Spleen (tissue), 11 donors: Measurements from ENCODE around the gene ZSCAN18. TPM values are rescaled to one million over a fixed set of nuclear protein-coding genes. Genes with fewer than 3 reads are reported as not detected.

ENCODE experiments used
- DNase-seq: peaks from one replicate; pipeline ENCODE4 v3.0.0-alpha.2; 2020
- H3K27ac ChIP-seq, 8 donors: fragments of 200-600 bp; sonication (generic) in 7 of 8; 1 replicate in 4 of 8; 2 replicates in 4 of 8; pipeline versions ENCODE4 v1.5.0 to v1.8.0; 2016 to 2021; ENCODE audit warnings: inconsistent platforms in 4 of 8, mild to moderate bottlenecking in 4 of 8, moderate library complexity in 1 of 8
- H3K27me3 ChIP-seq, 7 donors: fragments of 200-600 bp; sonication (generic) in 6 of 7; replicated peaks in 1 of 7; 1 replicate in 4 of 7; 2 replicates in 3 of 7; pipeline versions ENCODE4 v1.5.0 to v1.8.0; 2016 to 2021; ENCODE audit warnings: inconsistent platforms in 3 of 7, mild to moderate bottlenecking in 1 of 7
- H3K36me3 ChIP-seq, 6 donors: fragments of 200-600 bp; sonication (generic) in 5 of 6; 1 replicate in 4 of 6; 2 replicates in 2 of 6; pipeline versions ENCODE4 v1.5.0 to v1.8.0; 2016 to 2021; ENCODE audit warnings: inconsistent platforms in 2 of 6
- H3K4me1 ChIP-seq, 6 donors: fragments of 200-600 bp; sonication (generic) in 5 of 6; 1 replicate in 3 of 6; 2 replicates in 3 of 6; pipeline versions ENCODE4 v1.5.0 to v1.8.0; 2016 to 2021; ENCODE audit warnings: inconsistent platforms in 3 of 6
- H3K4me3 ChIP-seq, 8 donors: fragments of 200-600 bp; sonication (generic) in 7 of 8; 1 replicate in 4 of 8; 2 replicates in 4 of 8; pipeline versions ENCODE4 v1.5.0 to v1.8.0; 2016 to 2021; ENCODE audit warnings: inconsistent platforms in 4 of 8, mild to moderate bottlenecking in 4 of 8, moderate library complexity in 2 of 8
- H3K9me3 ChIP-seq, 8 donors: fragments of 200-600 bp; sonication (generic) in 7 of 8; 1 replicate in 4 of 8; 2 replicates in 4 of 8; pipeline versions ENCODE4 v1.5.0 to v1.8.0; 2016 to 2021; ENCODE audit warnings: inconsistent platforms in 4 of 8
- CTCF ChIP-seq, 11 experiments: fragments of 200-600 bp in 7 of 11; fragments of 450-650 bp in 4 of 11; sonication (generic) in 4 of 11; IDR thresholded peaks in 8 of 11; conservative IDR thresholded peaks in 3 of 11; 1 replicate in 7 of 11; 2 replicates in 4 of 11; pipeline versions ENCODE4 v1.4.0 to v1.8.0; 2016 to 2021; ENCODE audit warnings: antibody characterized with exemption in 11 of 11, inconsistent platforms in 4 of 11, mild to moderate bottlenecking in 1 of 11
- POLR2A ChIP-seq, 3 donors: fragments of 450-650 bp; IDR thresholded peaks; one replicate each; pipeline ENCODE4 v1.5.1; 2017; ENCODE audit warnings: antibody characterized with exemption in 3 of 3, mild to moderate bottlenecking in 1 of 3
- POLR2AphosphoS5 ChIP-seq, 3 donors: sonication (generic); formaldehyde crosslinking; IDR thresholded peaks; one replicate each; pipeline ENCODE4 v1.5.1; 2017; ENCODE audit warnings: antibody characterized with exemption in 3 of 3
- WGBS, 5 donors: extraction: QIAGEN DNeasy Blood & Tissue Kit in 3 of 5; methylation state at CpG; one replicate each; pipeline versions ENCODE4 v1.1.5 to v1.1.7; 2013 to 2018; 5-methylcytosine and 5-hydroxymethylcytosine counted together
- intact Hi-C: fragments of 100-400 bp; cut with DNase I; formaldehyde crosslinking; loops from one replicate; pipeline ENCODE4 v1.15.0; 2023; ENCODE audit warnings: low total_unique reads
- polyA plus RNA-seq, 3 donors: library from polyadenylated mRNA; stranded (reverse); fragments of 200-250 nt; gene quantifications; one replicate each; pipeline ENCODE4 v1.2.1, GENCODE V29; 2013
- total RNA-seq, 7 donors: library from RNA; depleted of rRNA in 3 of 7; stranded (reverse); fragments of >200 nt in 3 of 7; fragmentation: NEBNext Ultra II Directional in 4 of 7; extraction: Animal tissue kit (Norgen Biotek cat#: 25700) in 4 of 7; gene quantifications; one replicate each; pipeline versions ENCODE4 v1.1.0 to v1.2.1, GENCODE V29; 2016 to 2021
- donor health status: healthy with polysubstance abuse.
- donor health status: DM: no; HTN: no; CAD: no; lungs with moderate emphysema.
- donor health status: DM: no; HTN: no; CAD: no.
- donor health status: Bipolar disorder and iron deficiency.
- donor health status: healthy.
- donor health status: DM: no; HTN: no; CAD: no.
- donor health status: DM: yes; HTN: yes; CAD: no.

The ZSCAN18 gene
- total and polyA plus RNA-seq, 10 donors: 39.8 to 71.7 (median 57.2) TPM

GRCh38 chr19:58086825-58087710 lies 11.0 kb downstream of the ZSCAN18 start:
- peaks cover 8 to 76% (median 35%) of the 10 kb centered on the region in 6 donors for H3K36me3 ChIP-seq
- intact Hi-C loops: no loop called here

GRCh38 chr19:58085348-58085875 lies 12.6 kb downstream of the ZSCAN18 start:
- Histone ChIP-seq H3K4me1 (no peaks in the 10 kb centered on the region), H3K27me3 (no peaks in the 10 kb centered on the region), H3K4me3 (no peak overlapping the region), H3K9me3 (peaks cover 0 to 98% (median 97%) of the 10 kb centered on the region in 8 donors), H3K27ac (no peak overlapping the region), H3K36me3 (peaks cover 8 to 70% (median 35%) of the 10 kb centered on the region in 6 donors)
- TF ChIP-seq POLR2AphosphoS5 (IDR thresholded peaks at IDR 0.05) (peak in 1 of 3 donors; percentile 42), POLR2A (IDR thresholded peaks at IDR 0.05) (no peak)
- intact Hi-C loops: no loop called here
- WGBS, 5 donors: 88 to 97% (median 93%) methylated on average over 24 to 29 of the region's 29 CpGs
- no peak for DNase-seq

More at GRCh38 chr19:58086825-58087710, 11.0 kb downstream of the ZSCAN18 start:
- Histone ChIP-seq H3K9me3 (peaks cover 0 to 98% (median 97%) of the 10 kb centered on the region in 8 donors), H3K27ac (no peak overlapping the region), H3K27me3 (no peaks in the 10 kb centered on the region), H3K4me1 (no peaks in the 10 kb centered on the region), H3K4me3 (no peak overlapping the region)
- peak in 2 of 3 donors; percentile 34 to 55 for TF ChIP-seq POLR2AphosphoS5 (IDR thresholded peaks at IDR 0.05)
- no peak for TF ChIP-seq POLR2A (IDR thresholded peaks at IDR 0.05)
- no peak for TF ChIP-seq CTCF (IDR thresholded peaks at IDR 0.05 in 8 of 11, conservative IDR thresholded peaks at IDR 0.05 in 3 of 11)
- WGBS, 5 donors: 88 to 97% (median 96%) methylated on average over 11 to 23 of the region's 23 CpGs
- DNase-seq: no peak

- DNase-seq: no peak
- Histone ChIP-seq H3K9me3 (peaks cover 0 to 98% (median 97%) of the 10 kb centered on the region in 8 donors), H3K27me3 (no peaks in the 10 kb centered on the region), H3K4me1 (no peaks in the 10 kb centered on the region), H3K27ac (no peak overlapping the region), H3K4me3 (no peak overlapping the region), H3K36me3 (peaks cover 8 to 67% (median 35%) of the 10 kb centered on the region in 6 donors)
- 96 to 98% (median 97%) methylated on average over 41 to 69 of the region's 69 CpGs for WGBS, 5 donors
- TF ChIP-seq POLR2AphosphoS5 (IDR thresholded peaks at IDR 0.05) (peak in 1 of 3 donors; percentile 49), CTCF (IDR thresholded peaks at IDR 0.05 in 8 of 11, conservative IDR thresholded peaks at IDR 0.05 in 3 of 11) (no peak)
- intact Hi-C loops: no loop called here
Measured at GRCh38 chr19:58084596-58085347, 13.3 kb downstream of the ZSCAN18 start.

GRCh38 chr19:58083021-58083420 lies 15.0 kb downstream of the ZSCAN18 start:
- no peak for DNase-seq

More at GRCh38 chr19:58083021-58083420, 15.0 kb downstream of the ZSCAN18 start:
- Histone ChIP-seq H3K9me3 (peaks cover 0 to 100% (median 100%) of the 10 kb centered on the region in 8 donors), H3K4me1 (no peaks in the 10 kb centered on the region), H3K27me3 (no peaks in the 10 kb centered on the region), H3K36me3 (peaks cover 8 to 55% (median 35%) of the 10 kb centered on the region in 6 donors), H3K4me3 (no peak overlapping the region), H3K27ac (no peak overlapping the region)
- TF ChIP-seq CTCF (IDR thresholded peaks at IDR 0.05 in 8 of 11, conservative IDR thresholded peaks at IDR 0.05 in 3 of 11) (no peak), POLR2AphosphoS5 (IDR thresholded peaks at IDR 0.05) (no peak), POLR2A (IDR thresholded peaks at IDR 0.05) (no peak)
- WGBS, 5 donors: 90 to 97% (median 93%) methylated on average over 3 of the region's 3 CpGs
- intact Hi-C loops: no loop called here
